HCT116 (cell line): Measurements from ENCODE around the gene FAT1. TPM values are rescaled to one million over a fixed set of nuclear protein-coding genes. Genes with fewer than 3 reads are reported as not detected.

Experiments
- ATAC-seq: fragments of 200-7000 bp; cut with Tn5 transposase; 2 replicates; pipeline ENCODE4 v1.9.1; 2020; ENCODE audit warnings: mild to moderate bottlenecking, moderate library complexity
- BruUV-seq: library from RNA; stranded (reverse); fragments of 400-500 nt; replicated peaks from 2 replicates; lab custom pipeline; 2021; lab: Mats Ljungman, UMichigan
- CTCF ChIA-PET: fragments of 300-600 bp; sonication (Branson Sonifier 250); formaldehyde crosslinking; loops from one replicate; lab custom pipeline; 2021; ENCODE audit warnings: antibody characterized with exemption; lab: Charles Lee
- POLR2A ChIA-PET: fragments of 300-600, 350-600 bp; sonication (Branson Sonifier 250); formaldehyde crosslinking; loops from one replicate; lab custom pipeline; 2021; ENCODE audit warnings: antibody characterized with exemption; lab: Charles Lee
- RAD21 ChIA-PET, 2 experiments: fragments of 300-600 bp; sonication (Branson Sonifier 250); formaldehyde crosslinking; loops; one replicate each; lab custom pipeline; 2023; ENCODE audit warnings: low total read pairs in 2 of 2; ENCODE audit not compliant: uncharacterized antibody in 2 of 2, unreplicated experiment in 2 of 2, low non-redundant PET in 1 of 2; lab: Charles Lee
- DNase-seq: peaks from one replicate; pipeline ENCODE4 v3.0.0-alpha.2; 2010; ENCODE audit warnings: low read depth, low spot score
- H2AFZ ChIP-seq: fragments of 200-600 bp; shearing (Covaris generic), sonication (generic); 2 replicates; pipeline ENCODE4 v1.6.1; 2017; ENCODE audit warnings: low read depth, mixed run types, mixed read lengths, antibody characterized with exemption, low read length; ENCODE audit not compliant: poor library complexity, severe bottlenecking
- H3K27ac ChIP-seq: 2 replicates; pipeline ENCODE4 v1.5.1; 2012; ENCODE audit warnings: low read depth, low read length
- H3K27me3 ChIP-seq: fragments of 200-600 bp; sonication (generic); 2 replicates; pipeline ENCODE4 v1.6.1; 2016; ENCODE audit warnings: mixed run types, low read length, mixed read lengths; ENCODE audit not compliant: insufficient read depth
- H3K36me3 ChIP-seq, 2 experiments: fragments of 200-500 bp in 1 of 2; fragments of 200-600 bp in 1 of 2; sonication (Bioruptor generic) in 1 of 2; sonication (generic) in 1 of 2; 2 replicates each; pipeline versions ENCODE4 v1.5.1 to v1.6.1; 2014 to 2016; ENCODE audit warnings: low read length in 2 of 2, inconsistent platforms in 1 of 2, mixed read lengths in 1 of 2, mixed run types in 1 of 2; ENCODE audit not compliant: insufficient read depth in 2 of 2, control insufficient read depth in 1 of 2
- H3K4me1 ChIP-seq, 2 experiments: fragments of 200-600 bp in 1 of 2; sonication (generic) in 1 of 2; 2 replicates each; pipeline versions ENCODE4 v1.5.1 to v1.6.1; 2012 to 2017; ENCODE audit warnings: low read length in 2 of 2, inconsistent platforms in 1 of 2, mild to moderate bottlenecking in 1 of 2, mixed read lengths in 1 of 2, mixed run types in 1 of 2, moderate library complexity in 1 of 2; ENCODE audit not compliant: insufficient read depth in 2 of 2, control insufficient read depth in 1 of 2
- H3K4me2 ChIP-seq: fragments of 200-600 bp; sonication (generic); 2 replicates; pipeline ENCODE4 v1.6.1; 2017; ENCODE audit warnings: mixed run types, low read length, mixed read lengths
- H3K4me3 ChIP-seq, 2 experiments: fragments of 200-600 bp in 1 of 2; sonication (generic) in 1 of 2; replicated peaks in 1 of 2; 2 replicates each; pipeline ENCODE4 v1.5.1; 2011 to 2016; ENCODE audit warnings: low read length in 2 of 2, control low read depth in 1 of 2, low read depth in 1 of 2, mild to moderate bottlenecking in 1 of 2, mixed read lengths in 1 of 2, mixed run types in 1 of 2
- H3K79me2 ChIP-seq: fragments of 200-600 bp; sonication (generic); 2 replicates; pipeline ENCODE4 v1.6.1; 2017; ENCODE audit warnings: mild to moderate bottlenecking, mixed run types, low read length, moderate library complexity, mixed read lengths; ENCODE audit not compliant: insufficient read depth
- H3K9ac ChIP-seq: fragments of 200-600 bp; sonication (generic); 2 replicates; pipeline ENCODE4 v1.6.1; 2016; ENCODE audit warnings: low read length, mixed read lengths
- H3K9me2 ChIP-seq: fragments of 200-600 bp; sonication (generic), shearing (Covaris generic); 2 replicates; pipeline ENCODE4 v1.6.1; 2017; ENCODE audit warnings: mixed run types, mild to moderate bottlenecking, moderate library complexity; ENCODE audit not compliant: insufficient read depth
- H3K9me3 ChIP-seq, 2 experiments: fragments of 200-500 bp in 1 of 2; fragments of 200-600 bp in 1 of 2; sonication (Bioruptor generic) in 1 of 2; sonication (generic) in 1 of 2; 2 replicates each; pipeline ENCODE4 v1.6.1; 2014 to 2017; ENCODE audit warnings: low read length in 2 of 2, mixed read lengths in 2 of 2, inconsistent platforms in 1 of 2, low read depth in 1 of 2, mild to moderate bottlenecking in 1 of 2, mixed run types in 1 of 2, moderate library complexity in 1 of 2; ENCODE audit not compliant: control insufficient read depth in 1 of 2, insufficient read depth in 1 of 2
- H4K20me1 ChIP-seq: fragments of 200-600 bp; sonication (generic), shearing (Covaris generic); 2 replicates; pipeline ENCODE4 v1.6.1; 2017; ENCODE audit warnings: mixed run types, mild to moderate bottlenecking, moderate library complexity; ENCODE audit not compliant: insufficient read depth
- CEBPB ChIP-seq: IDR thresholded peaks from 2 replicates; pipeline ENCODE4 v1.6.1; 2012; ENCODE audit warnings: low read depth
- EGR1 ChIP-seq: IDR thresholded peaks from 2 replicates; pipeline ENCODE4 v1.6.1; 2012; ENCODE audit warnings: low read depth
- ELF1 ChIP-seq: IDR thresholded peaks from 2 replicates; pipeline ENCODE4 v1.6.1; 2012; ENCODE audit warnings: low read depth, borderline replicate concordance
- EZH2 ChIP-seq: fragments of 200-600 bp; sonication (generic); IDR thresholded peaks from 2 replicates; pipeline ENCODE4 v1.6.1; 2017; ENCODE audit warnings: antibody characterized with exemption, mixed run types
- EZH2phosphoT487 ChIP-seq: fragments of 200-600 bp; IDR thresholded peaks from 2 replicates; pipeline ENCODE4 v1.6.1; 2018; ENCODE audit warnings: antibody characterized with exemption, borderline replicate concordance
- FOSL1 ChIP-seq: IDR thresholded peaks from 2 replicates; pipeline ENCODE4 v1.6.1; 2012; ENCODE audit warnings: low read depth
- POLR2A ChIP-seq: IDR thresholded peaks from 2 replicates; pipeline ENCODE4 v1.7.0; 2011; ENCODE audit warnings: borderline replicate concordance; ENCODE audit not compliant: insufficient read depth, insufficient read length; ENCODE audit errors: extremely low read depth
- POLR2AphosphoS5 ChIP-seq: IDR thresholded peaks from 2 replicates; pipeline ENCODE4 v1.6.1; 2011; ENCODE audit warnings: mild to moderate bottlenecking, low read depth, low read length, moderate library complexity
- RAD21 ChIP-seq: IDR thresholded peaks from 2 replicates; pipeline ENCODE4 v1.6.1; 2012; ENCODE audit warnings: low read depth, mild to moderate bottlenecking
- TCF7L2 ChIP-seq: IDR thresholded peaks from 2 replicates; pipeline ENCODE4 v1.7.0; 2011; ENCODE audit warnings: borderline replicate concordance, inconsistent platforms; ENCODE audit not compliant: insufficient read depth, insufficient read length; ENCODE audit errors: extremely low read depth
- YY1 ChIP-seq: IDR thresholded peaks from 2 replicates; pipeline ENCODE4 v1.6.1; 2011; ENCODE audit warnings: low read length, low read depth, moderate library complexity, mild to moderate bottlenecking; ENCODE audit not compliant: insufficient replicate concordance; ENCODE audit errors: extremely low read depth
- ZFX ChIP-seq: fragments of 450-650 bp; IDR thresholded peaks from 2 replicates; pipeline ENCODE4 v1.6.1; 2017
- ZNF274 ChIP-seq: fragments of 200-500 bp; sonication (Bioruptor generic); IDR thresholded peaks from 2 replicates; pipeline ENCODE4 v1.6.1; 2014; ENCODE audit warnings: mild to moderate bottlenecking, low read depth, low read length, inconsistent platforms
- intact Hi-C: fragments of 100-400 bp; cut with micrococcal nuclease; formaldehyde crosslinking; loops from 2 replicates; pipeline ENCODE4 v1.10.0; 2022
- total RNA-seq: library from RNA; stranded (reverse); gene quantifications from one replicate; pipeline ENCODE4 v1.2.1, GENCODE V29; 2021; ENCODE audit not compliant: unreplicated experiment
- TF ChIP-seq, protein P1 (sequence below): IDR thresholded peaks from 2 replicates; pipeline ENCODE4 v1.6.1; 2012; ENCODE audit warnings: low read depth
- TF ChIP-seq, protein P2 (sequence below): IDR thresholded peaks from 2 replicates; pipeline ENCODE4 v1.6.1; 2012
- TF ChIP-seq, protein P3 (sequence below): IDR thresholded peaks from 2 replicates; pipeline ENCODE4 v1.6.1; 2011; ENCODE audit warnings: mild to moderate bottlenecking, low read length, moderate library complexity; ENCODE audit not compliant: insufficient replicate concordance; ENCODE audit errors: extremely low read depth
- TF ChIP-seq, protein P4 (sequence below), 3 experiments: fragments of 200-600 bp in 1 of 3; sonication (generic) in 1 of 3; IDR thresholded peaks in 2 of 3; conservative IDR thresholded peaks in 1 of 3; 2 replicates each; pipeline ENCODE4 v1.5.1; 2012 to 2017; ENCODE audit warnings: low read depth in 2 of 3, low read length in 2 of 3, antibody characterized with exemption in 1 of 3, borderline replicate concordance in 1 of 3, control low read depth in 1 of 3, mild to moderate bottlenecking in 1 of 3, mixed read lengths in 1 of 3, mixed run types in 1 of 3, moderate library complexity in 1 of 3; ENCODE audit not compliant: insufficient read depth in 1 of 3

Gene FAT1
- total RNA-seq, 1 experiment from 2014 or later: 676 TPM

DNA sequence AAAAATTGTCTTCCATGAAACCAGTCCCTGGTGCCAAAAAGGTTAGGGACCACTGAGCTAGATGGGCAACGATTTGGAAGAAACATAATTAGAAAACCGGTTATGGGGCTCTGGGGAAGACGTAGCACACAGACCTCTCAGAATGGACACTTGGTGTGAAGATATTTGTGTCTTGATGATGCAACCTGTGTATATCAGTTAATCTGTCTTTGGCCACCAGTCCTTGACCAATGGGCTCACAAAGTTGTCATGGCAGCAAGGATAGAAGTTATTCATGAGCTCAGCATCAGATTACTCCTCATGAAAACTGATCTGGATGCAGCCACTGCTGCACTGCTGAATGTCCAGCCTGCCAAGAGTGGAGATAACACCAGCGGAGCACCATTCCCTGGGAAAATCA lies 181.9 kb downstream of the FAT1 start (continued):
- TF ChIP-seq CEBPB (no peak), EGR1 (no peak), FOSL1 (no peak)
- TF ChIP-seq, all 23 proteins: peak for 0

DNA sequence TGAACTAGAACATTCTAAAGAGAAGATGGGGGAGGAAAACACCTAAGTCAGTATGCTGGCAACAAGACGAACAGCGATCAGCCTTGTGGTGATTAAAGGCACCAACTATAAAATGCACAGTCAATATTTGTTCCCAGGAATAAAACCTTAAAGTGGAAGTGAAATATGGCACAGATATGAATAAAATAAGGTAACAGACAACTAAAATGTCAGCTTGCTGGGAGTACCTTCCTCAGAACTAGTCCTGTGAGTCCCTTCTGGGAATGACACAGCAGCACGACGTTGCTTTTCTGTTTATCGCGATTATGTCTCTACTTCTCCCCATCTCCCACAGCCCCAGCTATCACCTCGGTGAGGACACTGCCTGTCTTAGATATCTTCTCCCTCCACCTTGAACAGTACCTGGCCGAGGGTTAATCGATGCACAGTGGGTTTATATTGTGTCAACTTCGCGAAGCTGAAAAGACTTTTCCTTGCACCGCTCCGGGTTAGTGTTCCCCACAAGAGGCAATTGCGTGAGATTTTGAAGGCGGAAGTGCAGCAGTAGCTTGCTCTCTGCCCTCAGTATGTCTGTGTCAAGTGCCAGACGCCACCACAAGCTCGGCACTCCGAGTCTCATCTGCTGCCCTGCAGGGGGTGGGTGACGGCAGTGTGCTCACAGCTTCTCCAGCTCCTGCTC lies 185.7 kb downstream of the FAT1 start:
- Histone ChIP-seq H3K9me2 (no peaks in the 10 kb centered on the region), H2AFZ (no peak overlapping the region), H3K9me3 (no peaks in the 10 kb centered on the region), H3K79me2 (no peaks in the 10 kb centered on the region), H3K36me3 (no peaks in the 10 kb centered on the region), H3K27ac (no peak overlapping the region), H3K27me3 (no peaks in the 10 kb centered on the region), H3K4me2 (no peak overlapping the region), H3K4me3 (no peak overlapping the region), H4K20me1 (no peaks in the 10 kb centered on the region), H3K4me1 (peaks cover 0 to 5% of the 10 kb centered on the region in 2 experiments; a peak in 2 of 4 replicates), H3K9ac (no peak overlapping the region)
- ChIA-PET POLR2A (no interaction called here), CTCF (no interaction called here), RAD21 (no interaction called here)
- no peak for DNase-seq
- intact Hi-C loops: no loop called here
- no TSS peak for BruUV-seq
- no peak for ATAC-seq
- TF ChIP-seq, protein P1, sequence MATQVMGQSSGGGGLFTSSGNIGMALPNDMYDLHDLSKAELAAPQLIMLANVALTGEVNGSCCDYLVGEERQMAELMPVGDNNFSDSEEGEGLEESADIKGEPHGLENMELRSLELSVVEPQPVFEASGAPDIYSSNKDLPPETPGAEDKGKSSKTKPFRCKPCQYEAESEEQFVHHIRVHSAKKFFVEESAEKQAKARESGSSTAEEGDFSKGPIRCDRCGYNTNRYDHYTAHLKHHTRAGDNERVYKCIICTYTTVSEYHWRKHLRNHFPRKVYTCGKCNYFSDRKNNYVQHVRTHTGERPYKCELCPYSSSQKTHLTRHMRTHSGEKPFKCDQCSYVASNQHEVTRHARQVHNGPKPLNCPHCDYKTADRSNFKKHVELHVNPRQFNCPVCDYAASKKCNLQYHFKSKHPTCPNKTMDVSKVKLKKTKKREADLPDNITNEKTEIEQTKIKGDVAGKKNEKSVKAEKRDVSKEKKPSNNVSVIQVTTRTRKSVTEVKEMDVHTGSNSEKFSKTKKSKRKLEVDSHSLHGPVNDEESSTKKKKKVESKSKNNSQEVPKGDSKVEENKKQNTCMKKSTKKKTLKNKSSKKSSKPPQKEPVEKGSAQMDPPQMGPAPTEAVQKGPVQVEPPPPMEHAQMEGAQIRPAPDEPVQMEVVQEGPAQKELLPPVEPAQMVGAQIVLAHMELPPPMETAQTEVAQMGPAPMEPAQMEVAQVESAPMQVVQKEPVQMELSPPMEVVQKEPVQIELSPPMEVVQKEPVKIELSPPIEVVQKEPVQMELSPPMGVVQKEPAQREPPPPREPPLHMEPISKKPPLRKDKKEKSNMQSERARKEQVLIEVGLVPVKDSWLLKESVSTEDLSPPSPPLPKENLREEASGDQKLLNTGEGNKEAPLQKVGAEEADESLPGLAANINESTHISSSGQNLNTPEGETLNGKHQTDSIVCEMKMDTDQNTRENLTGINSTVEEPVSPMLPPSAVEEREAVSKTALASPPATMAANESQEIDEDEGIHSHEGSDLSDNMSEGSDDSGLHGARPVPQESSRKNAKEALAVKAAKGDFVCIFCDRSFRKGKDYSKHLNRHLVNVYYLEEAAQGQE: no peak
- TF ChIP-seq POLR2A (no peak), POLR2AphosphoS5 (no peak), ELF1 (no peak), EGR1 (no peak), RAD21 (no peak), ZNF274 (no peak), YY1 (no peak), ZFX (no peak), TCF7L2 (no peak), CEBPB (no peak), FOSL1 (no peak), EZH2 (no peak), EZH2phosphoT487 (no peak)
- TF ChIP-seq, protein P2, sequence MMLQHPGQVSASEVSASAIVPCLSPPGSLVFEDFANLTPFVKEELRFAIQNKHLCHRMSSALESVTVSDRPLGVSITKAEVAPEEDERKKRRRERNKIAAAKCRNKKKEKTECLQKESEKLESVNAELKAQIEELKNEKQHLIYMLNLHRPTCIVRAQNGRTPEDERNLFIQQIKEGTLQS: no peak
- TF ChIP-seq, protein P3, sequence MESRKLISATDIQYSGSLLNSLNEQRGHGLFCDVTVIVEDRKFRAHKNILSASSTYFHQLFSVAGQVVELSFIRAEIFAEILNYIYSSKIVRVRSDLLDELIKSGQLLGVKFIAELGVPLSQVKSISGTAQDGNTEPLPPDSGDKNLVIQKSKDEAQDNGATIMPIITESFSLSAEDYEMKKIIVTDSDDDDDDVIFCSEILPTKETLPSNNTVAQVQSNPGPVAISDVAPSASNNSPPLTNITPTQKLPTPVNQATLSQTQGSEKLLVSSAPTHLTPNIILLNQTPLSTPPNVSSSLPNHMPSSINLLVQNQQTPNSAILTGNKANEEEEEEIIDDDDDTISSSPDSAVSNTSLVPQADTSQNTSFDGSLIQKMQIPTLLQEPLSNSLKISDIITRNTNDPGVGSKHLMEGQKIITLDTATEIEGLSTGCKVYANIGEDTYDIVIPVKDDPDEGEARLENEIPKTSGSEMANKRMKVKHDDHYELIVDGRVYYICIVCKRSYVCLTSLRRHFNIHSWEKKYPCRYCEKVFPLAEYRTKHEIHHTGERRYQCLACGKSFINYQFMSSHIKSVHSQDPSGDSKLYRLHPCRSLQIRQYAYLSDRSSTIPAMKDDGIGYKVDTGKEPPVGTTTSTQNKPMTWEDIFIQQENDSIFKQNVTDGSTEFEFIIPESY: no peak
- TF ChIP-seq, protein P4, sequence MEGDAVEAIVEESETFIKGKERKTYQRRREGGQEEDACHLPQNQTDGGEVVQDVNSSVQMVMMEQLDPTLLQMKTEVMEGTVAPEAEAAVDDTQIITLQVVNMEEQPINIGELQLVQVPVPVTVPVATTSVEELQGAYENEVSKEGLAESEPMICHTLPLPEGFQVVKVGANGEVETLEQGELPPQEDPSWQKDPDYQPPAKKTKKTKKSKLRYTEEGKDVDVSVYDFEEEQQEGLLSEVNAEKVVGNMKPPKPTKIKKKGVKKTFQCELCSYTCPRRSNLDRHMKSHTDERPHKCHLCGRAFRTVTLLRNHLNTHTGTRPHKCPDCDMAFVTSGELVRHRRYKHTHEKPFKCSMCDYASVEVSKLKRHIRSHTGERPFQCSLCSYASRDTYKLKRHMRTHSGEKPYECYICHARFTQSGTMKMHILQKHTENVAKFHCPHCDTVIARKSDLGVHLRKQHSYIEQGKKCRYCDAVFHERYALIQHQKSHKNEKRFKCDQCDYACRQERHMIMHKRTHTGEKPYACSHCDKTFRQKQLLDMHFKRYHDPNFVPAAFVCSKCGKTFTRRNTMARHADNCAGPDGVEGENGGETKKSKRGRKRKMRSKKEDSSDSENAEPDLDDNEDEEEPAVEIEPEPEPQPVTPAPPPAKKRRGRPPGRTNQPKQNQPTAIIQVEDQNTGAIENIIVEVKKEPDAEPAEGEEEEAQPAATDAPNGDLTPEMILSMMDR (IDR thresholded peaks at IDR 0.05 in 2 of 3, conservative IDR thresholded peaks at IDR 0.05 in 1 of 3; ENCODE audit: borderline replicate concordance in 1 of 3, insufficient read depth in 1 of 3, low read depth in 2 of 3, low read length in 2 of 3): no peak
